ENCODE results near the gene MRPL23. TPM values are rescaled to one million over a fixed set of nuclear protein-coding genes. Genes with fewer than 3 reads are reported as not detected.

The MRPL23 gene
- total RNA-seq, 1 donor from 2014 or later = 40.3 TPM

DNA sequence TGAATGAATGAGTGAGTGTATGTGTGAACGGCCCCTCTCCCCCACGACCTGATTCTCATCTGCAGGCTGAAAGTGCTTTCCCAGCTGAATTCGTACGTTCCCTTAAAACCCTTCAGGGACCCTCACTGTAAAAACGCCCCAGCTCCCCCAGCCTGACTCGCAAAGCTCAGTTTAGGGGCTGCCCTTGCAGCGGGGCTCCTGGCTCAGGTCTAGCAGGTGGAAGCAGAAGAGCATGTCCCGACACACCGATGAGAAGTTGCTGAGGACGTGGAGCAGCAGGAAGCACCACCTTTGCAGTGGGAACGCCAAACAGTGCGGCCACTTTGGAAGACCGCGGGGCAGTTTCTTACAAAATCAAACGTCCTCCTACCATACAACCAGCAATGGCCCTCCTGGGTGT, 3.6 kb upstream of the MRPL23 start:
- H3K4me1 Mint-ChIP-seq = peaks cover 32% of the 10 kb centered on the region
- H3K4me3 Mint-ChIP-seq = no peak overlapping the region
- no peaks in the 10 kb centered on the region for H3K9me3 Mint-ChIP-seq
- H3K36me3 Mint-ChIP-seq = no peaks in the 10 kb centered on the region
- no peak overlapping the region for H3K27ac Mint-ChIP-seq
- H3K27me3 Mint-ChIP-seq (ENCODE audit: low read depth) = no peaks in the 10 kb centered on the region
- TF ChIP-seq, protein P1, sequence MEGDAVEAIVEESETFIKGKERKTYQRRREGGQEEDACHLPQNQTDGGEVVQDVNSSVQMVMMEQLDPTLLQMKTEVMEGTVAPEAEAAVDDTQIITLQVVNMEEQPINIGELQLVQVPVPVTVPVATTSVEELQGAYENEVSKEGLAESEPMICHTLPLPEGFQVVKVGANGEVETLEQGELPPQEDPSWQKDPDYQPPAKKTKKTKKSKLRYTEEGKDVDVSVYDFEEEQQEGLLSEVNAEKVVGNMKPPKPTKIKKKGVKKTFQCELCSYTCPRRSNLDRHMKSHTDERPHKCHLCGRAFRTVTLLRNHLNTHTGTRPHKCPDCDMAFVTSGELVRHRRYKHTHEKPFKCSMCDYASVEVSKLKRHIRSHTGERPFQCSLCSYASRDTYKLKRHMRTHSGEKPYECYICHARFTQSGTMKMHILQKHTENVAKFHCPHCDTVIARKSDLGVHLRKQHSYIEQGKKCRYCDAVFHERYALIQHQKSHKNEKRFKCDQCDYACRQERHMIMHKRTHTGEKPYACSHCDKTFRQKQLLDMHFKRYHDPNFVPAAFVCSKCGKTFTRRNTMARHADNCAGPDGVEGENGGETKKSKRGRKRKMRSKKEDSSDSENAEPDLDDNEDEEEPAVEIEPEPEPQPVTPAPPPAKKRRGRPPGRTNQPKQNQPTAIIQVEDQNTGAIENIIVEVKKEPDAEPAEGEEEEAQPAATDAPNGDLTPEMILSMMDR (IDR thresholded peaks at IDR 0.05; ENCODE audit: unreplicated experiment) = no peak
- peak; percentile 18 to 36 for DNase-seq (ENCODE audit: low spot score in 2 of 2, unreplicated experiment in 2 of 2)

DNA sequence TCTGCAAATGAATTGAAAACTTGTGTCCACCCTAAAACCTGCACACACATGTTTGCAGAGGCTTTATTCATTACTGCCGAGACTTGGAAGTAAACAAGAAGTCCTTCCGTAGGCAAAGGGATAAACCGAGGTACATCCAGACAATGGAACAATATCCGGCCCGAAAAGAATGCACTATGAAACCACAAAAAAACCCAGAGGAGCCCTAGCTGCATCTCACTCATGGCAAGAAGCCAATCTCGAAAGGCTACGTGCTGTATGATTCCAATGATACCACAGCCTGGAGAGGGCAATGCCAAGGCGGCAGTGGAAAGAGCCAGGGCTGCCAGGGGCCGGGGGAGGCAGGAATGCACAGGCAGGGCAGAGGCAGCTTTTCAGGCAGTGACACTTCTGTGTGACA, 3.2 kb upstream of the MRPL23 start:
- peaks cover 28% of the 10 kb centered on the region for H3K4me1 Mint-ChIP-seq
- TF ChIP-seq, protein P1 (IDR thresholded peaks at IDR 0.05; ENCODE audit: unreplicated experiment) = no peak
- H3K9me3 Mint-ChIP-seq = no peaks in the 10 kb centered on the region
- H3K36me3 Mint-ChIP-seq = no peaks in the 10 kb centered on the region
- no peak overlapping the region for H3K27ac Mint-ChIP-seq
- H3K27me3 Mint-ChIP-seq (ENCODE audit: low read depth) = no peaks in the 10 kb centered on the region
- H3K4me3 Mint-ChIP-seq = no peak overlapping the region
- peak; percentile 10 to 36 for DNase-seq (ENCODE audit: low spot score in 2 of 2, unreplicated experiment in 2 of 2)

DNA sequence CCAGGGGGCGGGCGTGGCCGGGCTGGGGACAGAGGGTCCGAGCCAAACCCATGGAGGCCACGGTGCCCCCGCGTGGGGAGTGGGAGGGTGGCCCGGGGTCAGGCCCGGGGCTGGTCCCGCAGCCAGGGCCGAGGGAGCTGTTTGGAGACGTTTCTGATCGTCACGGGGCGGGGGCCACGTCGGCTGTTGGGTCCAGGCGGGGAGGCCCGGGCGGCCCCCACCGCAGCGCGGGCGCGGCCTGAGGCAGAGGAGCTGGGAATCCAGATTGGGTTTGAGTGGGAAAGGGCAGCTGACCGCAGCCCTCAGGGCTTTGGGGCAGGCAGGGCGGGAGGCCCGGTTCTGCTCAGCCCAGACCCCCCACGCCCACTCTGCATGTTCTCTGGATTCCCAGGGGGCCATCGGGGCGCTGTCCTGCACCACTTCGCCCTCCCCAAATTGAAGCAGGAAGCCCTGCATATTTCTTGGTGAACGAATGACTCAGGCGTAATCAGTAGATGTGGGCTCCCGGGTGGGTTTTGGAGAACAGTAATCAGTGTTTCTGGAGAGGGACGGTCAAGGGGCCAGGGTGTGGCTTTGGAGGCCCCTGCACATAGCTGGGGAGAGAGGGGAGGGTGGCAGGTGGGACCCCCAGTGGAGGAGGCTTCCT, 583 bp downstream of the MRPL23 start:
- TF ChIP-seq, protein P1 (IDR thresholded peaks at IDR 0.05; ENCODE audit: unreplicated experiment) = no peak
- no peaks in the 10 kb centered on the region for H3K36me3 Mint-ChIP-seq

DNA sequence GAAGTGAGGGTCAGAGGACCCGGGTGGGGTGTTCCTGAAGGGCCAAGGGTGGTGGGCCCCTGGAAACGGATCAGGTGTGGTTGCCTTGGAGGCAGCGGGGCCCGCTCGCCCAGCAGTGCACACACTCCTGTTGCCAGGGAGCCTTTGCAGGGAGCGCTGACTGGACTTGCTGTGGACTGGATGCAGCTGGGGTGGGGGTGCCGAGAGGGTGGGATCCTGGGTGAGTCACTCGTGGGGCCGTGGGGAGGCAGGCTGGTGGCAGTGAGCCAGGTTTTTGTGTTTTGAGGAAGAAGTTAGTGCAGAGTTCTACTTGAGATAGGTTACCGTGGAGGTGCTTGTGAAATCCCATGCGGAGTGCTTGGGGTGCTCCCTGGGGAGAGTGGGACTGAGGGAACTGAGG, 1.3 kb downstream of the MRPL23 start:
- TF ChIP-seq, protein P1 (IDR thresholded peaks at IDR 0.05; ENCODE audit: unreplicated experiment) = no peak
- H3K27ac Mint-ChIP-seq = no peak overlapping the region
- no peaks in the 10 kb centered on the region for H3K36me3 Mint-ChIP-seq
- H3K9me3 Mint-ChIP-seq = no peaks in the 10 kb centered on the region
- H3K27me3 Mint-ChIP-seq (ENCODE audit: low read depth) = no peaks in the 10 kb centered on the region
- no peak overlapping the region for H3K4me3 Mint-ChIP-seq
- DNase-seq (ENCODE audit: low spot score in 2 of 2, unreplicated experiment in 2 of 2) = no peak
- H3K4me1 Mint-ChIP-seq = peaks cover 4% of the 10 kb centered on the region

More for the DNA sequence above, 583 bp downstream of the MRPL23 start:
- H3K4me3 Mint-ChIP-seq = no peak overlapping the region
- DNase-seq (ENCODE audit: low spot score in 2 of 2, unreplicated experiment in 2 of 2) = no peak
- no peak overlapping the region for H3K27ac Mint-ChIP-seq
- no peaks in the 10 kb centered on the region for H3K9me3 Mint-ChIP-seq
- H3K4me1 Mint-ChIP-seq = peaks cover 4% of the 10 kb centered on the region
- no peaks in the 10 kb centered on the region for H3K27me3 Mint-ChIP-seq (ENCODE audit: low read depth)

DNA sequence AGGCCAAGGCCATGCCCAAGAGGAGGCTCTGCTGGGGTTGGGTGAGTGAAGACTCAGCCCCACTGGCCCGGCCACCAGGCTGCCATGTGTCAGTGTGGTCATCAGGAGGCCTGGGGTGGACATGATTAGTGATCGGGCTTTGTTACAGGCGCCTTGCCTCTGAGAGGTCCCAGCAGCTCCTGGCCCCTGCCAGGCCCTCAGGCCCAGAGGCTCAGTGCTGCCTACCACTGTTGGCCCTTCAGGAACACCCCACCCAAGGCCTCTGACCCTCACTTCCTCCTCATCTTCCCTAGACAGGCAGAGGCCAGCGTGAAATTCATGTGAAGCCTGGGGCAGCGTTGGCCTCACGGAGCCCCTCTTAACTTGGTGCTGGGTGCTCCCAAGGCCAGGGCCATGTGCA, 2.2 kb downstream of the MRPL23 start:
- Mint-ChIP-seq H3K27ac (no peak overlapping the region), H3K9me3 (no peaks in the 10 kb centered on the region), H3K36me3 (no peaks in the 10 kb centered on the region), H3K4me1 (no peaks in the 10 kb centered on the region), H3K27me3 (ENCODE audit: low read depth) (no peaks in the 10 kb centered on the region), H3K4me3 (no peak overlapping the region)
- DNase-seq (ENCODE audit: low spot score in 2 of 2, unreplicated experiment in 2 of 2) = no peak
- TF ChIP-seq, protein P1 (IDR thresholded peaks at IDR 0.05; ENCODE audit: unreplicated experiment) = no peak
